ENCODE measurements around the gene GMPR2. TPM values are rescaled to one million over a fixed set of nuclear protein-coding genes. Genes with fewer than 3 reads are reported as not detected.

The GMPR2 gene
- total and polyA plus RNA-seq, 11 donors, result 23.9 to 55.9 (median 31.5) TPM

DNA sequence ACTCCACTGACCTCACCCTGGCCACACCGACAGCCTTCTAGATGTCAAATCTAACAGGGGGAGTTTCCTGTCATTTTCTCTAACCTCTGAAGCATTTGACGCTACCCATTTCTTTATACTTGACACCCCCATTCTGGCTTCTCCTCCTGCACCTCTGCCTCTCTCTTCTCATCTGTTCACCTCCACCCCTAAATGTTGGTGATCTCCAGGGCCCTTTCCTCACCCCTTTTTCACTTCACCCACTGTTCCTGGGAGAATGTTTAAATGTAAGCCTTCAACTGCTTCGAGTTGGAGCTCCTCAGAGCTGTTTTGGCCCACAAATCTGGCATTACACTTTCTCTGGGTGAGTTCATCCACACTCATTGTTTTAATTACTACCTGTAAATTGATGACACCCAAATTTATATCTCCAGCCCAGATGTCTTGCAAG, 39.1 kb downstream of the GMPR2 start:
- WGBS, 4 donors, result 24 to 30% (median 29%) methylated on average over 3 of the region's 3 CpGs
- no peak for DNase-seq
- intact Hi-C loops (cut with DNase I), result loop anchor here in 2 of 10 donors (1.0 to 2.0 kb wide), 3 partner anchors 27 to 30 kb away; partner anchors contain the start of genes DHRS1 (in 1 of the 2), NOP9 (in 1 of the 2) and TINF2 (in 1 of the 2)

DNA sequence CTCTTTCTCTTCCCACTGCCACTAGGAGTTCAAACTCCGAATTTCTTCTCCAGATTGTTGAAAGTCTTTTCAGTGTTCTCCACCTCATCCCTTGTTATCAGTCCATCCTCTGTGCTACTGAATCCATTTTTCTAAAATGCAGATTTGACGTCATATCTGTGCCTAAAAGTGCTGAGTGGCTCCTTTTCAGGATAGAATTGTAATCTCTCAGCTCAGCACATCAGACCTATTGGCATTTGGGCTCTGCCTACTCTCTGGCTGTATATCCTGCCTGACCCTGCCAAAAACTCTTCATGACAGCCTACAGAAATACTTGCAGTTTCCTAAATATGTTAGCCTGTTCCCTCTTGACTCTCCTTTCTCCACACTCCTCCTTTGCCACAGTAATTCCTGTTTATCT, 39.7 kb downstream of the GMPR2 start:
- DNase-seq (no peak), ATAC-seq (no peak)
- peaks cover 0 to 24% (median 12%) of the 10 kb centered on the region in 9 donors for H3K36me3 ChIP-seq
- TF ChIP-seq POLR2A (IDR thresholded peaks at IDR 0.05), result no peak
- TF ChIP-seq, protein P1, sequence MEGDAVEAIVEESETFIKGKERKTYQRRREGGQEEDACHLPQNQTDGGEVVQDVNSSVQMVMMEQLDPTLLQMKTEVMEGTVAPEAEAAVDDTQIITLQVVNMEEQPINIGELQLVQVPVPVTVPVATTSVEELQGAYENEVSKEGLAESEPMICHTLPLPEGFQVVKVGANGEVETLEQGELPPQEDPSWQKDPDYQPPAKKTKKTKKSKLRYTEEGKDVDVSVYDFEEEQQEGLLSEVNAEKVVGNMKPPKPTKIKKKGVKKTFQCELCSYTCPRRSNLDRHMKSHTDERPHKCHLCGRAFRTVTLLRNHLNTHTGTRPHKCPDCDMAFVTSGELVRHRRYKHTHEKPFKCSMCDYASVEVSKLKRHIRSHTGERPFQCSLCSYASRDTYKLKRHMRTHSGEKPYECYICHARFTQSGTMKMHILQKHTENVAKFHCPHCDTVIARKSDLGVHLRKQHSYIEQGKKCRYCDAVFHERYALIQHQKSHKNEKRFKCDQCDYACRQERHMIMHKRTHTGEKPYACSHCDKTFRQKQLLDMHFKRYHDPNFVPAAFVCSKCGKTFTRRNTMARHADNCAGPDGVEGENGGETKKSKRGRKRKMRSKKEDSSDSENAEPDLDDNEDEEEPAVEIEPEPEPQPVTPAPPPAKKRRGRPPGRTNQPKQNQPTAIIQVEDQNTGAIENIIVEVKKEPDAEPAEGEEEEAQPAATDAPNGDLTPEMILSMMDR (IDR thresholded peaks at IDR 0.05), result no peak
- H3K27me3 ChIP-seq, result no peaks in the 10 kb centered on the region
- H3K4me1 ChIP-seq, result peaks cover 0 to 59% (median 12%) of the 10 kb centered on the region in 12 donors
- H3K27ac ChIP-seq, result peak overlapping the region in 1 of 12 donors; percentile 97
- no peaks in the 10 kb centered on the region for H3K9me3 ChIP-seq
- H3K4me3 ChIP-seq, result no peak overlapping the region
- intact Hi-C loops (cut with DNase I), result no loop called here
- WGBS, 4 donors, result 80 to 87% (median 85%) methylated on average over 2 of the region's 2 CpGs

More for the DNA sequence above, 39.1 kb downstream of the GMPR2 start:
- Histone ChIP-seq H3K4me3 (peak overlapping the region; percentile 67 to 98 (median 86)), H3K27me3 (no peaks in the 10 kb centered on the region), H3K4me1 (peaks cover 0 to 53% (median 12%) of the 10 kb centered on the region in 12 donors), H3K27ac (peak overlapping the region in 11 of 12 donors; percentile 89 to 99 (median 98)), H3K36me3 (peaks cover 0 to 31% (median 18%) of the 10 kb centered on the region in 9 donors), H3K9me3 (no peaks in the 10 kb centered on the region)
- TF ChIP-seq POLR2A (IDR thresholded peaks at IDR 0.05), result no peak
- TF ChIP-seq, protein P1 (IDR thresholded peaks at IDR 0.05), result no peak
- no peak for ATAC-seq

DNA sequence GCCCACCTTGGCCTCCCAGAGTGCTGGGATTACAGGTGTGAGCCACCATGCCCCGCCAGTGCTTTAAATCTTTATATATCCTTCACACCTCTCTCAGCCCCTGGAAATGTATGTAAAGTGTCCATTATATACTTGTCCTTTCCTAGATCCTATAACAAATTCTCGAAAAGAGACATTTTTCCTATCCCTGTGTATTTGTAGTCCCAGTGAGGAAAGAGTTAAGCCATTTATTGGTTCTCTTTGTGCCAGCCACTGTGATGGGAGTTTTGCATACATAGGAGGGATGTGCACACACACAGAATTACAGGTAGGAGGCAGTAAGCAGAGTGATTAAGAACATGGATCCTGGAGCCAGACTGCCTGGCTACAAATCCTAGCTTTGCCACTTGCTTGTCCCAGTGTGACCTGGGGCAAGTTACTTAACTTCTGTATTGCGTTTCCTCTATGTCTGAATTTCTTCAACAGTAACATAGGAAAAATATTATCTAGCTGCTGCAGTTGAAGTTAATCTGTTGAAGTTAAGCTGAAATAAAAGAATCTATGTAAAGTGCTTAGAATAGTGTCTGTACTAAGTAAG, 40.8 kb downstream of the GMPR2 start:
- H3K9me3 ChIP-seq, result no peaks in the 10 kb centered on the region
- no peak overlapping the region for H3K4me3 ChIP-seq
- no peaks in the 10 kb centered on the region for H3K27me3 ChIP-seq
- intact Hi-C loops (cut with DNase I), result no loop called here
- H3K27ac ChIP-seq, result peak overlapping the region in 4 of 12 donors; percentile 8 to 97 (median 30)
- WGBS, 4 donors, result 47 to 86% (median 66%) methylated on average over 3 of the region's 3 CpGs
- ATAC-seq (no peak), DNase-seq (no peak)
- TF ChIP-seq, protein P1 (IDR thresholded peaks at IDR 0.05), result no peak
- TF ChIP-seq POLR2A (IDR thresholded peaks at IDR 0.05), result no peak
- H3K4me1 ChIP-seq, result peaks cover 0 to 70% (median 12%) of the 10 kb centered on the region in 12 donors
- H3K36me3 ChIP-seq, result peaks cover 0 to 14% (median 6%) of the 10 kb centered on the region in 9 donors

DNA sequence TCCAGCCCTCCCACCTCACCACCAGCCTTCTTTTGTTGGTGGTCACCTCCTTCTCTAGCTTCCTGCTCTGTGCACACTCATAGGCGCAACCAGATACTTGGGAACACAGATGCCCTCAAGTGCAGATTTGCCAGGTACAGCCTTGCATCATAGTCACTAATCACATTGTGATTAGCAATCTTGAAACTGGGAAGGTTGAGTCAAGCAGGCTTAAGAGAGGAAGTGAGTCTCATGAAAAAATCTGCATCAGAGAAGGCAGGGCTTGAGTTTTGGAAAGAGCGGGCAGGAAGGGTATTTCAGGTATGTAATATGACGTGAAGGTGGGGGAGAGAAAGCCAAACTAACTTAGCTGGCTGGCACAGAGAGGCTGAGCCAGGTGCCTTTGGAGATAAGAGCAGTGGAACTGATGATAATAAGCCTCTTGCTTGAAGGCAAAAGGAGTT, 41.4 kb downstream of the GMPR2 start:
- DNase-seq, result no peak
- Histone ChIP-seq H3K4me3 (no peak overlapping the region), H3K9me3 (no peaks in the 10 kb centered on the region), H3K36me3 (peaks cover 0 to 9% (median 3%) of the 10 kb centered on the region in 9 donors), H3K27me3 (no peaks in the 10 kb centered on the region), H3K27ac (peak overlapping the region in 4 of 12 donors; percentile 8 to 97 (median 30)), H3K4me1 (peaks cover 0 to 76% (median 15%) of the 10 kb centered on the region in 12 donors)
- intact Hi-C loops (cut with DNase I), result no loop called here
- 48 to 67% (median 58%) methylated on average over 3 of the region's 3 CpGs for WGBS, 4 donors
- peak in 1 of 4 donors; percentile 9 for ATAC-seq
- TF ChIP-seq POLR2A (IDR thresholded peaks at IDR 0.05), result no peak
- TF ChIP-seq, protein P1 (IDR thresholded peaks at IDR 0.05), result no peak
